GM12878 (cell line): ENCODE data around the gene MAST1. TPM values are rescaled to one million over a fixed set of nuclear protein-coding genes. Genes with fewer than 3 reads are reported as not detected.

ENCODE experiments used
- ATAC-seq: fragments of 200-7000 bp; cut with Tn5 transposase; 3 replicates; pipeline ENCODE4 v1.9.1; 2020; ENCODE audit warnings: mild to moderate bottlenecking, moderate library complexity
- BruUV-seq: library from RNA; stranded (reverse); fragments of 400-500 nt; replicated peaks from 2 replicates; lab custom pipeline; 2021; lab: Mats Ljungman, UMichigan
- CTCF ChIA-PET: fragments of 300-600 bp; sonication (Branson Sonifier 250); formaldehyde crosslinking; extraction: SDS; loops from one replicate; lab custom pipeline; 2021; ENCODE audit warnings: inconsistent platforms; lab: Yijun Ruan, JAX
- POLR2A ChIA-PET: fragments of 350-600 bp; formaldehyde crosslinking; extraction: SDS; loops from one replicate; lab custom pipeline; 2021; ENCODE audit warnings: inconsistent platforms; lab: Charles Lee
- RAD21 ChIA-PET: fragments of 300-600 bp; sonication (Branson Sonifier 250); formaldehyde crosslinking; loops from one replicate; lab custom pipeline; 2023; ENCODE audit warnings: antibody characterized with exemption; ENCODE audit not compliant: unreplicated experiment; lab: Charles Lee
- SMC1A ChIA-PET: fragments of 300-600 bp; sonication (Branson Sonifier 250); formaldehyde crosslinking; loops from one replicate; lab custom pipeline; 2023; ENCODE audit not compliant: unreplicated experiment, uncharacterized antibody; lab: Charles Lee
- DNase-seq: peaks from one replicate; pipeline ENCODE4 v3.0.0-alpha.2; 2011; ENCODE audit warnings: low read depth, low spot score
- FAIRE-seq: peaks from 3 replicates; lab custom pipeline; 2011; peaks lifted over from hg19 to GRCh38; lab: Jason Lieb, UNC
- H2AFZ ChIP-seq: 2 replicates; pipeline ENCODE4 v1.6.0; 2011; ENCODE audit warnings: low read depth, low read length, control low read depth; ENCODE audit not compliant: control insufficient read depth
- H3K27ac ChIP-seq: 2 replicates; pipeline ENCODE4 v1.5.1; 2011; ENCODE audit warnings: control low read depth; ENCODE audit not compliant: control insufficient read depth, insufficient read depth
- H3K27me3 ChIP-seq, 2 experiments: replicated peaks in 1 of 2; 2 replicates each; pipeline versions ENCODE4 v1.6.0 to v1.6.1; 2011; ENCODE audit warnings: low read length in 1 of 2; ENCODE audit not compliant: control insufficient read depth in 2 of 2, insufficient read depth in 2 of 2
- H3K36me3 ChIP-seq, 2 experiments: 2 replicates each; pipeline ENCODE4 v1.5.1; 2011; ENCODE audit warnings: low read length in 1 of 2; ENCODE audit not compliant: control insufficient read depth in 2 of 2, insufficient read depth in 2 of 2
- H3K4me1 ChIP-seq: 2 replicates; pipeline ENCODE4 v1.6.1; 2011; ENCODE audit warnings: mild to moderate bottlenecking, low read length, moderate library complexity, mixed read lengths; ENCODE audit not compliant: control insufficient read depth, insufficient read depth
- H3K4me2 ChIP-seq: 2 replicates; pipeline ENCODE4 v1.6.0; 2011; ENCODE audit warnings: control low read depth; ENCODE audit not compliant: control insufficient read depth, insufficient read depth
- H3K4me3 ChIP-seq: fragments of 200-600 bp; sonication (generic); 2 replicates; pipeline ENCODE4 v1.5.1; 2016
- H3K79me2 ChIP-seq: 2 replicates; pipeline ENCODE4 v1.6.0; 2011; ENCODE audit warnings: low read length; ENCODE audit not compliant: control insufficient read depth, insufficient read depth
- H3K9ac ChIP-seq: 2 replicates; pipeline ENCODE4 v1.8.0; 2011; ENCODE audit warnings: low read length, control low read depth, mixed read lengths; ENCODE audit not compliant: control insufficient read depth, insufficient read depth
- H3K9me3 ChIP-seq: replicated peaks from 3 replicates; pipeline ENCODE4 v1.5.1; 2011; ENCODE audit warnings: mild to moderate bottlenecking, low read length; ENCODE audit not compliant: control insufficient read depth, insufficient read depth
- H4K20me1 ChIP-seq: 2 replicates; pipeline ENCODE4 v1.6.0; 2011; ENCODE audit not compliant: control insufficient read depth, insufficient read depth
- BCL3 ChIP-seq: IDR thresholded peaks from 2 replicates; pipeline ENCODE4 v1.6.1; 2011; ENCODE audit warnings: borderline replicate concordance, low read depth, mild to moderate bottlenecking, moderate library complexity, low read length; ENCODE audit not compliant: insufficient read depth, poor library complexity, severe bottlenecking
- ESRRA ChIP-seq: IDR thresholded peaks from 2 replicates; pipeline ENCODE4 v1.6.1; 2012; ENCODE audit warnings: mild to moderate bottlenecking, low read length, improper control_type of control experiment
- ETV6 ChIP-seq, 2 experiments: fragments of 450-650 bp in 1 of 2; IDR thresholded peaks in 1 of 2; conservative IDR thresholded peaks in 1 of 2; 2 replicates each; pipeline ENCODE4 v1.6.1; 2014; ENCODE audit warnings: antibody characterized with exemption in 1 of 2, borderline replicate concordance in 1 of 2, low read depth in 1 of 2, mild to moderate bottlenecking in 1 of 2, moderate library complexity in 1 of 2
- HDAC2 ChIP-seq: fragments of 200-600 bp; sonication (generic); IDR thresholded peaks from 2 replicates; pipeline ENCODE4 v1.6.1; 2017
- JUNB ChIP-seq: IDR thresholded peaks from 2 replicates; pipeline ENCODE4 v1.6.1; 2016; ENCODE audit warnings: antibody characterized with exemption, mild to moderate bottlenecking
- RCOR1 ChIP-seq: conservative IDR thresholded peaks from 2 replicates; pipeline ENCODE4 v1.6.1; 2012; ENCODE audit warnings: low read depth, low read length, improper control_type of control experiment
- SRF ChIP-seq, 2 experiments: IDR thresholded peaks; 2 replicates each; pipeline ENCODE4 v1.6.1; 2011; ENCODE audit warnings: low read depth in 2 of 2, low read length in 2 of 2, mild to moderate bottlenecking in 1 of 2, moderate library complexity in 1 of 2
- TAF1 ChIP-seq: IDR thresholded peaks from 2 replicates; pipeline ENCODE4 v1.6.1; 2011; ENCODE audit warnings: mild to moderate bottlenecking, low read depth, low read length, borderline replicate concordance
- TCF3 ChIP-seq: IDR thresholded peaks from 2 replicates; pipeline ENCODE4 v1.6.1; 2012; ENCODE audit warnings: low read depth, mild to moderate bottlenecking, low read length, borderline replicate concordance; ENCODE audit not compliant: insufficient read depth
- YY1 ChIP-seq: IDR thresholded peaks from 2 replicates; pipeline ENCODE4 v1.6.1; 2011; ENCODE audit warnings: low read depth, mild to moderate bottlenecking, low read length
- WGBS: methylation state at CpG from one replicate; pipeline ENCODE4 v1.1.6; 2016; ENCODE audit warnings: low lambda C conversion rate; ENCODE audit not compliant: insufficient replicate concordance, insufficient coverage; ENCODE audit errors: missing lambda C conversion rate; 5-methylcytosine and 5-hydroxymethylcytosine counted together
- in situ Hi-C: fragments of 300-500 bp; cut with MboI; formaldehyde crosslinking; loops from 9 replicates; pipeline ENCODE4 v1.14.3; 2018; ENCODE audit warnings: mixed read lengths
- intact Hi-C: fragments of 100-400 bp; cut with micrococcal nuclease; formaldehyde crosslinking; loops from one replicate; pipeline ENCODE4 v1.14.2; 2022; ENCODE audit not compliant: unreplicated experiment
- polyA plus RNA-seq, 11 experiments: library from polyadenylated mRNA; depleted of rRNA in 4 of 11; unstranded in 6 of 11; stranded (reverse) in 5 of 11; fragments of >200 nt; fragmentation: Nextera tagmentation in 4 of 11; fragmentation: Illumina TruSeq in 1 of 11; extraction: Ambion mirVana in 4 of 11; extraction: Trizol in 1 of 11; gene quantifications; 1 replicate in 1 of 11; 2 replicates in 10 of 11; pipeline versions ENCODE4 v1.2.1 to v1.2.3, GENCODE V29; 2011 to 2016; ENCODE audit warnings: inconsistent platforms in 2 of 11, missing spikeins in 2 of 11, low read depth in 1 of 11
- total RNA-seq, 4 experiments: library from RNA; depleted of rRNA in 3 of 4; stranded (reverse); fragments of >200 nt in 3 of 4; fragmentation: Illumina TruSeq in 1 of 4; extraction: Trizol in 1 of 4; gene quantifications; 2 replicates each; pipeline versions ENCODE4 v1.2.1 to v1.2.3, GENCODE V29; 2013 to 2021
- TF ChIP-seq, protein P1 (sequence below): IDR thresholded peaks from 2 replicates; pipeline ENCODE4 v1.6.1; 2012; ENCODE audit warnings: improper control_type of control experiment, low read depth, low read length; ENCODE audit not compliant: insufficient replicate concordance

Gene MAST1
- total and polyA plus RNA-seq, 10 of the 15 experiments (the other 5 are each of a cell fraction or from before 2014, with no cell fraction given) = 0.08 to 0.79 (median 0.44) TPM; not detected in 1

DNA sequence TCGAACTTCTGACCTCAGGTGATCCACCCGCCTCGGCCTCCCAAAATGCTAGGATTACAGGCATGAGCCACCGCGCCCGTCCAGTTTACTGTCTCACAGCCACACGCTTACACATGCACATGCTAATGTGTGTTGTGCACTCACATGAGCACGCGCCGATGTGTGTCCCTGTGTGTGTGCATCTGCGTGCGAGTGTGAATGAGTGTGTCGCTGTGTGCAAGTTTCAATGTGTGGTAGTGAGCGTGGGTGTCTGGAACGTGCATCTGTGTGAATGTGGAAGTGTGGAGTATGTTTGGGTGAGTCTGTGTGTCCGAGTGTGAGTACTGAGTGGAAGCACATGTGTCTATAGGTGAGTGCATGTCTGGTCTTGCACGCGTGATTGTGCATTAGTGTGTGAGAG is 4.2 kb downstream of the MAST1 start:
- no peak for FAIRE-seq
- no peaks in the 10 kb centered on the region for H4K20me1 ChIP-seq
- H3K4me2 ChIP-seq = no peak overlapping the region
- in situ Hi-C loops (no loop called here), intact Hi-C loops (no loop called here)
- H3K27me3 ChIP-seq = peaks cover 0 to 17% of the 10 kb centered on the region in 2 experiments
- no peaks in the 10 kb centered on the region; the same call in 2 of the 3 replicates for H3K9me3 ChIP-seq
- TF ChIP-seq SRF (IDR thresholded peaks at IDR 0.05; ENCODE audit: low read depth in 2 of 2, low read length in 2 of 2) (no peak), BCL3 (peak; percentile 92), TCF3 (peak; percentile 73; the same call in 1 of the 2 replicates)
- CTCF ChIA-PET = interaction anchor here (10.1 kb wide), 1 partner anchor 82 kb away, joined by 235 read pairs; no protein-coding TSS in a partner anchor
- BruUV-seq = no TSS peak
- no peak for DNase-seq
- SMC1A ChIA-PET = no interaction called here
- H2AFZ ChIP-seq = no peak overlapping the region
- H3K27ac ChIP-seq = no peak overlapping the region
- POLR2A ChIA-PET = no interaction called here
- ATAC-seq = no peak
- H3K4me1 ChIP-seq = peaks cover 3% of the 10 kb centered on the region
- no peaks in the 10 kb centered on the region for H3K79me2 ChIP-seq
- RAD21 ChIA-PET = no interaction called here
- no peak overlapping the region for H3K4me3 ChIP-seq
- H3K9ac ChIP-seq = no peak overlapping the region
- H3K36me3 ChIP-seq = no peaks in the 10 kb centered on the region
- 79% methylated on average over 18 of the region's 18 CpGs for WGBS

- no peak for DNase-seq
- TF ChIP-seq RCOR1 (no peak), JUNB (no peak), YY1 (no peak), TAF1 (no peak), ESRRA (no peak), HDAC2 (no peak), ETV6 (conservative IDR thresholded peaks at IDR 0.05 in 1 of 2, IDR thresholded peaks at IDR 0.05 in 1 of 2; ENCODE audit: borderline replicate concordance in 1 of 2, low read depth in 1 of 2) (no peak)
- TF ChIP-seq, protein P1, sequence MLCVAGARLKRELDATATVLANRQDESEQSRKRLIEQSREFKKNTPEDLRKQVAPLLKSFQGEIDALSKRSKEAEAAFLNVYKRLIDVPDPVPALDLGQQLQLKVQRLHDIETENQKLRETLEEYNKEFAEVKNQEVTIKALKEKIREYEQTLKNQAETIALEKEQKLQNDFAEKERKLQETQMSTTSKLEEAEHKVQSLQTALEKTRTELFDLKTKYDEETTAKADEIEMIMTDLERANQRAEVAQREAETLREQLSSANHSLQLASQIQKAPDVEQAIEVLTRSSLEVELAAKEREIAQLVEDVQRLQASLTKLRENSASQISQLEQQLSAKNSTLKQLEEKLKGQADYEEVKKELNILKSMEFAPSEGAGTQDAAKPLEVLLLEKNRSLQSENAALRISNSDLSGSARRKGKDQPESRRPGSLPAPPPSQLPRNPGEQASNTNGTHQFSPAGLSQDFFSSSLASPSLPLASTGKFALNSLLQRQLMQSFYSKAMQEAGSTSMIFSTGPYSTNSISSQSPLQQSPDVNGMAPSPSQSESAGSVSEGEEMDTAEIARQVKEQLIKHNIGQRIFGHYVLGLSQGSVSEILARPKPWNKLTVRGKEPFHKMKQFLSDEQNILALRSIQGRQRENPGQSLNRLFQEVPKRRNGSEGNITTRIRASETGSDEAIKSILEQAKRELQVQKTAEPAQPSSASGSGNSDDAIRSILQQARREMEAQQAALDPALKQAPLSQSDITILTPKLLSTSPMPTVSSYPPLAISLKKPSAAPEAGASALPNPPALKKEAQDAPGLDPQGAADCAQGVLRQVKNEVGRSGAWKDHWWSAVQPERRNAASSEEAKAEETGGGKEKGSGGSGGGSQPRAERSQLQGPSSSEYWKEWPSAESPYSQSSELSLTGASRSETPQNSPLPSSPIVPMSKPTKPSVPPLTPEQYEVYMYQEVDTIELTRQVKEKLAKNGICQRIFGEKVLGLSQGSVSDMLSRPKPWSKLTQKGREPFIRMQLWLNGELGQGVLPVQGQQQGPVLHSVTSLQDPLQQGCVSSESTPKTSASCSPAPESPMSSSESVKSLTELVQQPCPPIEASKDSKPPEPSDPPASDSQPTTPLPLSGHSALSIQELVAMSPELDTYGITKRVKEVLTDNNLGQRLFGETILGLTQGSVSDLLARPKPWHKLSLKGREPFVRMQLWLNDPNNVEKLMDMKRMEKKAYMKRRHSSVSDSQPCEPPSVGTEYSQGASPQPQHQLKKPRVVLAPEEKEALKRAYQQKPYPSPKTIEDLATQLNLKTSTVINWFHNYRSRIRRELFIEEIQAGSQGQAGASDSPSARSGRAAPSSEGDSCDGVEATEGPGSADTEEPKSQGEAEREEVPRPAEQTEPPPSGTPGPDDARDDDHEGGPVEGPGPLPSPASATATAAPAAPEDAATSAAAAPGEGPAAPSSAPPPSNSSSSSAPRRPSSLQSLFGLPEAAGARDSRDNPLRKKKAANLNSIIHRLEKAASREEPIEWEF = no peak
- ChIA-PET CTCF (interaction anchor here (10.1 kb wide), 1 partner anchor 83 kb away, joined by 235 read pairs; no protein-coding TSS in a partner anchor), RAD21 (no interaction called here), POLR2A (no interaction called here), SMC1A (no interaction called here)
- Histone ChIP-seq H3K36me3 (no peaks in the 10 kb centered on the region), H3K27ac (no peak overlapping the region), H2AFZ (no peak overlapping the region), H3K4me3 (no peak overlapping the region), H3K79me2 (no peaks in the 10 kb centered on the region), H3K4me1 (peaks cover 3% of the 10 kb centered on the region), H3K9ac (no peak overlapping the region), H3K27me3 (peaks cover 0 to 12% of the 10 kb centered on the region in 2 experiments), H4K20me1 (no peaks in the 10 kb centered on the region), H3K4me2 (no peak overlapping the region), H3K9me3 (no peaks in the 10 kb centered on the region; the same call in 2 of the 3 replicates)
- intact Hi-C loops = no loop called here
- in situ Hi-C loops = no loop called here
- BruUV-seq = no TSS peak
- no peak for FAIRE-seq
- ATAC-seq = no peak
- WGBS = 77% methylated on average over 11 of the region's 11 CpGs
Measured at GRCh38 chr19:12843328-12843727, 5.0 kb downstream of the MAST1 start.
